Muscle layer of duodenum (tissue), 2 donors: Measurements from ENCODE around the gene GPATCH2.
"Not testable (repeated sequence)": the region's sequence is repeated elsewhere in the genome, so short reads cannot be mapped to it uniquely, and the experiment has no call there.

ENCODE experiments used
- H3K27ac ChIP-seq: one replicate; pipeline ENCODE4 v1.7.0; 2013; ENCODE audit warnings: mild to moderate bottlenecking, low read length
- H3K27me3 ChIP-seq: one replicate; pipeline ENCODE4 v1.7.0; 2013; ENCODE audit warnings: low read depth, mild to moderate bottlenecking, control low read depth, low read length
- H3K36me3 ChIP-seq, 2 donors: one replicate each; pipeline ENCODE4 v1.7.0; 2013; ENCODE audit warnings: low read length in 2 of 2, control low read depth in 1 of 2, mild to moderate bottlenecking in 1 of 2; ENCODE audit not compliant: insufficient read depth in 2 of 2, control insufficient read depth in 1 of 2
- H3K4me1 ChIP-seq, 2 donors: one replicate each; pipeline ENCODE4 v1.7.0; 2013; ENCODE audit warnings: low read length in 2 of 2, mild to moderate bottlenecking in 2 of 2, control low read depth in 1 of 2, moderate library complexity in 1 of 2; ENCODE audit not compliant: insufficient read depth in 2 of 2, control insufficient read depth in 1 of 2
- H3K4me3 ChIP-seq, 2 donors: one replicate each; pipeline ENCODE4 v1.7.0; 2013; ENCODE audit warnings: low read length in 2 of 2, low read depth in 1 of 2, mild to moderate bottlenecking in 1 of 2
- H3K9me3 ChIP-seq, 2 donors: one replicate each; pipeline ENCODE4 v1.7.0; 2013; ENCODE audit warnings: low read length in 2 of 2, control low read depth in 1 of 2, mild to moderate bottlenecking in 1 of 2; ENCODE audit not compliant: control insufficient read depth in 1 of 2
- donor health status: healthy.

The GPATCH2 gene

DNA sequence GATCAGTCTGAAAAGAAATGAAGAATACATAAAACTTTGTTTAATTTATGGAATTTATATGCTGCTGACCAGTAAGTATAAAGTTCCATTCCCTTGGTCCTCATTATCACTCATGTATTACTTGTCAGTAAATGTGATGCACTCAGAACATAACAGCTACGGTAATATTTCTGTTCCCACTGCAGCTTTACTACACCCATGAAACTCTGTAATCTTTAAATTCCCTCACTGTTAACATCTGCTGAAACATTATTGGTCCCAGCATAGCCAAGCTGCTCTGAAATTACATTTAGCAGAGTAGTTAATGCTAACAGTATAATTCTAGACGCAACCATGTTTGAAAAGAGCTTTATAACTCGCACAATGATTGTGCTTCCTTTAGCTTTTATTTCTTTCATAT lies 238.4 kb downstream of the GPATCH2 start:
- Histone ChIP-seq H3K27ac (no peak overlapping the region), H3K4me3 (no peak overlapping the region), H3K4me1 (no peaks in the 10 kb centered on the region), H3K9me3 (no peaks in the 10 kb centered on the region), H3K36me3 (no peaks in the 10 kb centered on the region), H3K27me3 (peaks cover 4% of the 10 kb centered on the region)

DNA sequence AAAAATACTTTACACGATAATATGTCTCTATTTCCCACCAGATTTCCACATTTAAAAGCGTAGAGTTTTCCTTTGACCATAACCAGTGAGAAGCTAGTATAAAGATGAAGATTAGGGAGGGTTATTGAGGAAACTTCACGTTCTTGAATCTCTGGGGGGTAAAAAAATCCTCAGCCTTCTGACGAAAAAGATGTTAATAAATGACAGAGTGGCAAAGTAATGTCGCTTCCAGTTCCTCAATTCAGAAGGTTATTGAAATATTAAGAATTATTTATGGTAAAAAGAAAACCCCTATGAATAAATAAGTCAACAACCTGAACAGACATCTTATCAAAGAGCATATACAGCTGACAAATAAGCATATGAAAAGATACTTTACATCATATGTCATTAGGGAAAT lies 241.0 kb downstream of the GPATCH2 start:
- Histone ChIP-seq H3K27ac (no peak overlapping the region), H3K4me3 (no peak overlapping the region), H3K27me3 (peaks cover 4% of the 10 kb centered on the region), H3K36me3 (no peaks in the 10 kb centered on the region), H3K4me1 (no peaks in the 10 kb centered on the region), H3K9me3 (no peaks in the 10 kb centered on the region)

DNA sequence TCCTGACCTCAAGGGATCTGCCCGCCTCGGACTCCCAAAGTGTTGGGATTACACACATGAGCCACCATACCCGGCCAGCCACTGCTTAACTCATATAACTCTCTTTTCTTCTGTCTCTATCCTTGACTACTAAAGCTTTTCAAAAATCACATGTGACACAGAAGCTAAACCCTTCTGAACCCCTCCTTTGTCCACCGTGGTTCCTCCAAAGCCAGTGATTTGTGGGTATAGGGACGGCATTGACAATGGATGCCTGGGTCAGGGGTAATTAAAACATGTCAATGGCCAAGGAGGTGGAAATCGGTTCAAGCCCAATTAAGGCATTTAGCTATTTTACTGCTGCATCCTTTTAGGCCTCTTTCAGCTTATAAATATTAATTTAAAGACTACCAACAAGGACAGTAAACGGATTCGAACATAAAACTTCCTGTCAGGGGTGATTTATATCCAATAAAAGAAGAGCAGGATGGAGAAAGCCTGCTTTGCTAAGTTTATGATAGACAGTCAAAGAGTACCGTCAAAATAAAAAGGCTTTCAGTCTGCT lies 242.3 kb downstream of the GPATCH2 start:
- peaks cover 0 to 2% of the 10 kb centered on the region in 2 donors for H3K9me3 ChIP-seq
- H3K4me1 ChIP-seq = no peaks in the 10 kb centered on the region
- H3K27ac ChIP-seq = no peak overlapping the region
- H3K4me3 ChIP-seq = no peak overlapping the region
- no peaks in the 10 kb centered on the region for H3K36me3 ChIP-seq
- H3K27me3 ChIP-seq = peaks cover 4% of the 10 kb centered on the region

DNA sequence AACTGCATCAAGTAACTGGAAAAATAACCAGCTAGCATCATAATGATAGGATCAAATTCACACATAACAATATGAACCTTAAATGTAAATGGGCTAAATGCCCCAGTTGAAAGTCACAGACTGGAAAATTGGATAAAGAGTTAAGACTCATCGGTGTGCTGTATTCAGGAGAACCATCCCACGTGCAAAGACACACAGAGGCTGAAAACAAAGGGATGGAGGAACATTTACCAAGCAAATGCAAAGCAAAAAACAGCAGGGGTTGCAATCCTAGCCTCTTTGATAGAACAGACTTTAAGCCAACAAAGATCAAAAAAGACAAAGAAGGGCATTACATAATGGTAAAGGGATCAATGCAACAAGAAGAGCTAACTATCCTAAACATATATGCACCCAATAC lies 249.1 kb downstream of the GPATCH2 start:
- not testable (repeated sequence) for H3K27me3 ChIP-seq, H3K27ac ChIP-seq, H3K4me1 ChIP-seq, H3K36me3 ChIP-seq, H3K4me3 ChIP-seq
- H3K9me3 ChIP-seq = peaks cover 4 to 10% of the 10 kb centered on the region in 2 donors

DNA sequence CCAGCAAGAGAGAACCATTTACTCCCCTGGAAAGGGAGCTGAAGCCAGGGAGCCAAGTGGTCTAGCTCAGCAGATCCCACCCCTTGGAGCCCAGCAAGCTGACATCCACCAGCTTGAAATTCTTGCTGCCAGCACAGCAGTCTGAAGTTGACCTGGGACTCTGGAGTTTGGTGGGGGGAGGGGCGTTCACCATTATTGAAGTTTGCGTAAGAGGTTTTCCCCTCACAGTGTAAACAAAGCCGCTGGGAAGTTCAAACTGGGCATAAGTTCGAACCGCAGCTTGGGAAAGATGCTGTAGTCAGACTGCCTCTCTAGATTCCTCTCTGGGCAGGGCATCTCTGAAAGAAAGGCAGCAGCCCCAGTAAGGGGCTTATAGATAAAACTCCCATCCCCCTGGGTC lies 251.1 kb downstream of the GPATCH2 start:
- H3K4me3 ChIP-seq, H3K27me3 ChIP-seq, H3K27ac ChIP-seq, H3K4me1 ChIP-seq, H3K36me3 ChIP-seq: not testable (repeated sequence)
- H3K9me3 ChIP-seq = peaks cover 4 to 10% of the 10 kb centered on the region in 2 donors

DNA sequence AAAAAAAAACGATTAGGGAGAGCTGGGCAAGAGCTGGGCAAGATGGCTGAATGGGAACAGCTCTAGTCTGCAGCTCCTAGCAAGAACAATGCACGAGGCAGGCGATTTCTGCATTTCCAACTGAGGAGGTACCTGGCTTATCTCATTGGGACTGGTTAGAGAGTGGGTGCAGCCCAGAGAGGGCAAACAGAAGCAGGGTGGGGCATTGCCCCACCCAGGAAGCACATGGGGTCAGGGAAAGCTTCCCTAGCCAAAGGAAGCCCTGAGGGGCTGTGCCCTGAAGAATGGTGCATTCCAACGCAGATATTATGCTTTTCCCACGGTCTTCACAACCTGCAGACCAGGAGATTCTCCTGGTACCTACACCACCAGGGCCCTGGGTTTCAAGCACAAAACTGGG lies 251.6 kb downstream of the GPATCH2 start:
- H3K27me3 ChIP-seq = no peaks in the 10 kb centered on the region
- no peak overlapping the region for H3K4me3 ChIP-seq
- peaks cover 4 to 10% of the 10 kb centered on the region in 2 donors for H3K9me3 ChIP-seq
- no peaks in the 10 kb centered on the region for H3K4me1 ChIP-seq
- H3K27ac ChIP-seq = no peak overlapping the region
- no peaks in the 10 kb centered on the region for H3K36me3 ChIP-seq
